ENCODE results near the gene RGL1. TPM values are rescaled to one million over a fixed set of nuclear protein-coding genes. Genes with fewer than 3 reads are reported as not detected.

RGL1 gene
- total RNA-seq, 1 experiment from 2014 or later, result 1.5 TPM

- no peak overlapping the region for H2AFZ ChIP-seq (ENCODE audit: low read length)
- no peak for TF ChIP-seq EZH2phosphoT487 (IDR thresholded peaks at IDR 0.05; ENCODE audit: borderline replicate concordance, low read length)
- TF ChIP-seq CTCF (conservative IDR thresholded peaks at IDR 0.05; ENCODE audit: low read depth, low read length), result no peak
- TF ChIP-seq EZH2 (IDR thresholded peaks at IDR 0.05; ENCODE audit: low read length, unreplicated experiment), result no peak
- no peaks in the 10 kb centered on the region for H3K36me3 ChIP-seq (ENCODE audit: low read depth, low read length)
- H3F3A ChIP-seq (ENCODE audit: low read length, unreplicated experiment), result no peaks in the 10 kb centered on the region
- no peaks in the 10 kb centered on the region for H3K9me3 ChIP-seq (ENCODE audit: low read length)
- no peak overlapping the region for H3K9ac ChIP-seq (ENCODE audit: low read length)
- no peaks in the 10 kb centered on the region for H4K20me1 ChIP-seq (ENCODE audit: low read length)
- ChIA-PET POLR2A (ENCODE audit: unreplicated experiment) (no interaction called here), CTCF (no interaction called here)
- no peaks in the 10 kb centered on the region for H3K27me3 ChIP-seq (ENCODE audit: low read length)
- ATAC-seq (no peak), DNase-seq (no peak)
- H3K4me2 ChIP-seq (ENCODE audit: low read length), result no peak overlapping the region
- H3K27ac ChIP-seq (ENCODE audit: low read length), result no peak overlapping the region
- no peak overlapping the region for H3K4me3 ChIP-seq (ENCODE audit: low read length)
- intact Hi-C loops (cut with micrococcal nuclease), result no loop called here
- no peaks in the 10 kb centered on the region for H3K79me2 ChIP-seq (ENCODE audit: low read length)
- no TSS peak for BruUV-seq (replicated peaks)
- no peaks in the 10 kb centered on the region for H3K4me1 ChIP-seq (ENCODE audit: insufficient read depth, low read length)
- no peaks in the 10 kb centered on the region for H3K9me2 ChIP-seq (replicated peaks; ENCODE audit: low read length)
Observed at GRCh38 chr1:183903101-183903500, 98.2 kb downstream of the RGL1 start.

GRCh38 chr1:183905508-183906113, 100.7 kb downstream of the RGL1 start:
- Histone ChIP-seq H3K9me3 (ENCODE audit: low read length) (no peaks in the 10 kb centered on the region), H3K9ac (ENCODE audit: low read length) (no peak overlapping the region), H3K9me2 (replicated peaks; ENCODE audit: low read length) (no peaks in the 10 kb centered on the region), H3K79me2 (ENCODE audit: low read length) (no peaks in the 10 kb centered on the region), H3F3A (ENCODE audit: low read length, unreplicated experiment) (no peaks in the 10 kb centered on the region), H3K36me3 (ENCODE audit: low read depth, low read length) (no peaks in the 10 kb centered on the region), H4K20me1 (ENCODE audit: low read length) (no peaks in the 10 kb centered on the region), H3K4me3 (ENCODE audit: low read length) (no peak overlapping the region), H3K27ac (ENCODE audit: low read length) (no peak overlapping the region), H3K27me3 (ENCODE audit: low read length) (no peaks in the 10 kb centered on the region), H3K4me1 (ENCODE audit: insufficient read depth, low read length) (no peaks in the 10 kb centered on the region), H2AFZ (ENCODE audit: low read length) (no peak overlapping the region), H3K4me2 (ENCODE audit: low read length) (no peak overlapping the region)
- DNase-seq, result no peak
- TF ChIP-seq CTCF (conservative IDR thresholded peaks at IDR 0.05; ENCODE audit: low read depth, low read length), result no peak
- TF ChIP-seq EZH2 (IDR thresholded peaks at IDR 0.05; ENCODE audit: low read length, unreplicated experiment), result no peak
- TF ChIP-seq EZH2phosphoT487 (IDR thresholded peaks at IDR 0.05; ENCODE audit: borderline replicate concordance, low read length), result no peak
- intact Hi-C loops (cut with micrococcal nuclease), result no loop called here
- CTCF ChIA-PET, result no interaction called here
- no peak for ATAC-seq
- BruUV-seq (replicated peaks), result no TSS peak
- POLR2A ChIA-PET (ENCODE audit: unreplicated experiment), result no interaction called here

- H3K9me3 ChIP-seq (ENCODE audit: low read length), result no peaks in the 10 kb centered on the region
- intact Hi-C loops (cut with micrococcal nuclease), result no loop called here
- no peaks in the 10 kb centered on the region for H4K20me1 ChIP-seq (ENCODE audit: low read length)
- H3F3A ChIP-seq (ENCODE audit: low read length, unreplicated experiment), result no peaks in the 10 kb centered on the region
- no peak for TF ChIP-seq EZH2 (IDR thresholded peaks at IDR 0.05; ENCODE audit: low read length, unreplicated experiment)
- BruUV-seq (replicated peaks), result no TSS peak
- H3K36me3 ChIP-seq (ENCODE audit: low read depth, low read length), result no peaks in the 10 kb centered on the region
- H3K9ac ChIP-seq (ENCODE audit: low read length), result no peak overlapping the region
- POLR2A ChIA-PET (ENCODE audit: unreplicated experiment), result no interaction called here
- H3K4me3 ChIP-seq (ENCODE audit: low read length), result no peak overlapping the region
- DNase-seq, result no peak
- no peak overlapping the region for H3K4me2 ChIP-seq (ENCODE audit: low read length)
- H3K27me3 ChIP-seq (ENCODE audit: low read length), result no peaks in the 10 kb centered on the region
- no peaks in the 10 kb centered on the region for H3K79me2 ChIP-seq (ENCODE audit: low read length)
- no peaks in the 10 kb centered on the region for H3K9me2 ChIP-seq (replicated peaks; ENCODE audit: low read length)
- CTCF ChIA-PET, result no interaction called here
- ATAC-seq, result no peak
- H3K4me1 ChIP-seq (ENCODE audit: insufficient read depth, low read length), result no peaks in the 10 kb centered on the region
- H2AFZ ChIP-seq (ENCODE audit: low read length), result no peak overlapping the region
- no peak overlapping the region for H3K27ac ChIP-seq (ENCODE audit: low read length)
Observed at GRCh38 chr1:183907070-183907469, 102.2 kb downstream of the RGL1 start.

Measured in PC-3 (cell line).